Effector memory CD8-positive, alpha-beta T cell (primary cell): Measurements from ENCODE around the gene CNRIP1.

Source experiments
- ATAC-seq: fragments of 150-1000 bp; cut with Tn5 transposase; replicated peaks from 2 replicates; pipeline ENCODE4 v1.10.0; 2021; ENCODE audit warnings: mild to moderate bottlenecking, moderate library complexity
- DNase-seq, 3 experiments: peaks; one replicate each; pipeline ENCODE4 v3.0.0; 2021
- H3K27ac Mint-ChIP-seq, 2 donors: one replicate each; pipeline ENCODE4 v1.8.0; 2022; ENCODE audit warnings: mild to moderate bottlenecking in 2 of 2, mixed read lengths in 2 of 2, moderate library complexity in 2 of 2
- H3K27me3 Mint-ChIP-seq, 2 donors: one replicate each; pipeline ENCODE4 v1.8.0; 2022; ENCODE audit warnings: mixed read lengths in 2 of 2
- H3K36me3 Mint-ChIP-seq: one replicate; pipeline ENCODE4 v1.8.0; 2022; ENCODE audit warnings: mild to moderate bottlenecking, moderate library complexity, mixed read lengths; ENCODE audit not compliant: insufficient read depth
- H3K4me1 Mint-ChIP-seq, 2 donors: one replicate each; pipeline ENCODE4 v1.8.0; 2022; ENCODE audit warnings: low read depth in 2 of 2, mixed read lengths in 2 of 2
- H3K4me3 Mint-ChIP-seq, 2 donors: one replicate each; pipeline ENCODE4 v1.8.0; 2022; ENCODE audit warnings: mild to moderate bottlenecking in 2 of 2, mixed read lengths in 2 of 2, moderate library complexity in 2 of 2
- H3K9me3 Mint-ChIP-seq, 2 donors: one replicate each; pipeline ENCODE4 v1.8.0; 2022; ENCODE audit warnings: mixed read lengths in 2 of 2

Gene CNRIP1

GRCh38 chr2:68278169-68278568 lies 41.6 kb downstream of the CNRIP1 start:
- Mint-ChIP-seq H3K27ac (no peak overlapping the region), H3K36me3 (no peaks in the 10 kb centered on the region), H3K4me1 (peaks cover 0 to 3% of the 10 kb centered on the region in 2 donors), H3K4me3 (no peak overlapping the region), H3K9me3 (no peaks in the 10 kb centered on the region), H3K27me3 (peaks cover 19 to 39% of the 10 kb centered on the region in 2 donors)
- ATAC-seq (no peak), DNase-seq (no peak)

- H3K9me3 Mint-ChIP-seq: no peaks in the 10 kb centered on the region
- H3K36me3 Mint-ChIP-seq: no peaks in the 10 kb centered on the region
- no peak overlapping the region for H3K27ac Mint-ChIP-seq
- DNase-seq (no peak), ATAC-seq (no peak)
- H3K27me3 Mint-ChIP-seq: peaks cover 13 to 30% of the 10 kb centered on the region in 2 donors
- H3K4me3 Mint-ChIP-seq: no peak overlapping the region
- no peaks in the 10 kb centered on the region for H3K4me1 Mint-ChIP-seq
Observed at GRCh38 chr2:68274022-68274421, 45.7 kb downstream of the CNRIP1 start.

- DNase-seq: no peak
- no peaks in the 10 kb centered on the region for H3K9me3 Mint-ChIP-seq
- peaks cover 11 to 27% of the 10 kb centered on the region in 2 donors for H3K27me3 Mint-ChIP-seq
- H3K4me3 Mint-ChIP-seq: no peak overlapping the region
- no peak for ATAC-seq
- H3K4me1 Mint-ChIP-seq: no peaks in the 10 kb centered on the region
- no peak overlapping the region for H3K27ac Mint-ChIP-seq
- H3K36me3 Mint-ChIP-seq: no peaks in the 10 kb centered on the region
Observed at GRCh38 chr2:68272246-68272994, 47.3 kb downstream of the CNRIP1 start.

- Mint-ChIP-seq H3K4me3 (no peak overlapping the region), H3K4me1 (no peaks in the 10 kb centered on the region), H3K36me3 (no peaks in the 10 kb centered on the region), H3K9me3 (no peaks in the 10 kb centered on the region), H3K27ac (no peak overlapping the region), H3K27me3 (peaks cover 8 to 18% of the 10 kb centered on the region in 2 donors)
- DNase-seq (no peak), ATAC-seq (no peak)
Observed at GRCh38 chr2:68266655-68267054, 53.1 kb downstream of the CNRIP1 start.

- Mint-ChIP-seq H3K27ac (no peak overlapping the region), H3K4me1 (no peaks in the 10 kb centered on the region), H3K36me3 (no peaks in the 10 kb centered on the region), H3K4me3 (no peak overlapping the region), H3K27me3 (peaks cover 8 to 18% of the 10 kb centered on the region in 2 donors), H3K9me3 (no peaks in the 10 kb centered on the region)
- DNase-seq (no peak), ATAC-seq (no peak)
Observed at GRCh38 chr2:68263632-68264031, 56.1 kb downstream of the CNRIP1 start.

GRCh38 chr2:68258851-68259250 lies 60.9 kb downstream of the CNRIP1 start:
- DNase-seq (no peak), ATAC-seq (no peak)
- H3K4me3 Mint-ChIP-seq: no peak overlapping the region
- peaks cover 1 to 14% of the 10 kb centered on the region in 2 donors for H3K4me1 Mint-ChIP-seq
- H3K27ac Mint-ChIP-seq: no peak overlapping the region
- no peaks in the 10 kb centered on the region for H3K36me3 Mint-ChIP-seq
- no peaks in the 10 kb centered on the region for H3K9me3 Mint-ChIP-seq
- H3K27me3 Mint-ChIP-seq: no peaks in the 10 kb centered on the region

- Mint-ChIP-seq H3K9me3 (no peaks in the 10 kb centered on the region), H3K27me3 (no peaks in the 10 kb centered on the region), H3K4me1 (peaks cover 6 to 24% of the 10 kb centered on the region in 2 donors), H3K4me3 (no peak overlapping the region), H3K27ac (no peak overlapping the region), H3K36me3 (peaks cover 24% of the 10 kb centered on the region)
- DNase-seq (no peak), ATAC-seq (no peak)
Observed at GRCh38 chr2:68256093-68256450, 63.7 kb downstream of the CNRIP1 start.

GRCh38 chr2:68253219-68254068 lies 66.3 kb downstream of the CNRIP1 start:
- Mint-ChIP-seq H3K4me1 (peaks cover 17 to 37% of the 10 kb centered on the region in 2 donors), H3K9me3 (no peaks in the 10 kb centered on the region), H3K4me3 (peak overlapping the region in 1 of 2 donors; percentile 98), H3K36me3 (peaks cover 35% of the 10 kb centered on the region), H3K27me3 (no peaks in the 10 kb centered on the region), H3K27ac (peak overlapping the region in 1 of 2 donors; percentile 99)
- peak in 2 of 3 experiments; percentile 17 to 34 for DNase-seq
- ATAC-seq: no peak

GRCh38 chr2:68252400-68253218 lies 67.1 kb downstream of the CNRIP1 start, which contains the start of gene PPP3R1:
Gene PPP3R1 (minus strand): TSS chr2:68252532. CDS start chr2:68252127, 405 bp downstream.
- DNase-seq (peak; percentile 91 to 93 (median 92)), ATAC-seq (peak; percentile 77)
- H3K27ac Mint-ChIP-seq: peak within 1 kb of the TSS in 1 of 2 donors; percentile 99
- peaks cover 17 to 37% of the 10 kb centered on the region in 2 donors for H3K4me1 Mint-ChIP-seq
- H3K4me3 Mint-ChIP-seq: peak within 1 kb of the TSS in 1 of 2 donors; percentile 98
- no peaks in the 10 kb centered on the region for H3K9me3 Mint-ChIP-seq
- peaks cover 35% of the 10 kb centered on the region for H3K36me3 Mint-ChIP-seq
- H3K27me3 Mint-ChIP-seq: no peaks in the 10 kb centered on the region

- H3K9me3 Mint-ChIP-seq: no peaks in the 10 kb centered on the region
- ATAC-seq: peak; percentile 6
- peaks cover 35% of the 10 kb centered on the region for H3K36me3 Mint-ChIP-seq
- peak overlapping the region in 1 of 2 donors; percentile 99 for H3K27ac Mint-ChIP-seq
- H3K4me1 Mint-ChIP-seq: peaks cover 17 to 36% of the 10 kb centered on the region in 2 donors
- H3K4me3 Mint-ChIP-seq: peak overlapping the region in 1 of 2 donors; percentile 98
- H3K27me3 Mint-ChIP-seq: no peaks in the 10 kb centered on the region
- DNase-seq: peak; percentile 32 to 44 (median 35)
Observed at GRCh38 chr2:68251855-68252399, 67.8 kb downstream of the CNRIP1 start.

GRCh38 chr2:68251187-68251854 lies 68.4 kb downstream of the CNRIP1 start:
- DNase-seq (peak; percentile 70 to 72 (median 72)), ATAC-seq (peak; percentile 59)
- Mint-ChIP-seq H3K36me3 (peaks cover 35% of the 10 kb centered on the region), H3K27ac (peak overlapping the region in 1 of 2 donors; percentile 99), H3K4me3 (peak overlapping the region in 1 of 2 donors; percentile 98), H3K9me3 (no peaks in the 10 kb centered on the region), H3K27me3 (no peaks in the 10 kb centered on the region), H3K4me1 (peaks cover 17 to 33% of the 10 kb centered on the region in 2 donors)

- DNase-seq: no peak
- Mint-ChIP-seq H3K27ac (peak overlapping the region in 1 of 2 donors; percentile 99), H3K4me3 (peak overlapping the region in 1 of 2 donors; percentile 98), H3K4me1 (peaks cover 17 to 33% of the 10 kb centered on the region in 2 donors), H3K27me3 (no peaks in the 10 kb centered on the region), H3K36me3 (peaks cover 35% of the 10 kb centered on the region), H3K9me3 (no peaks in the 10 kb centered on the region)
- no peak for ATAC-seq
Observed at GRCh38 chr2:68250652-68251186, 69.0 kb downstream of the CNRIP1 start.
